ENCODE measurements around the gene HSFX4.
"Not testable (repeated sequence)": the region's sequence is repeated elsewhere in the genome, so short reads cannot be mapped to it uniquely, and the experiment has no call there.

HSFX4 gene

GRCh38 chrX:149929400-149929799, at the start of gene HSFX4:
HSFX4 (plus strand) TSS chrX:149929573; CDS start chrX:149929645, 72 bp downstream.
- not testable (repeated sequence) for DNase-seq

DNA sequence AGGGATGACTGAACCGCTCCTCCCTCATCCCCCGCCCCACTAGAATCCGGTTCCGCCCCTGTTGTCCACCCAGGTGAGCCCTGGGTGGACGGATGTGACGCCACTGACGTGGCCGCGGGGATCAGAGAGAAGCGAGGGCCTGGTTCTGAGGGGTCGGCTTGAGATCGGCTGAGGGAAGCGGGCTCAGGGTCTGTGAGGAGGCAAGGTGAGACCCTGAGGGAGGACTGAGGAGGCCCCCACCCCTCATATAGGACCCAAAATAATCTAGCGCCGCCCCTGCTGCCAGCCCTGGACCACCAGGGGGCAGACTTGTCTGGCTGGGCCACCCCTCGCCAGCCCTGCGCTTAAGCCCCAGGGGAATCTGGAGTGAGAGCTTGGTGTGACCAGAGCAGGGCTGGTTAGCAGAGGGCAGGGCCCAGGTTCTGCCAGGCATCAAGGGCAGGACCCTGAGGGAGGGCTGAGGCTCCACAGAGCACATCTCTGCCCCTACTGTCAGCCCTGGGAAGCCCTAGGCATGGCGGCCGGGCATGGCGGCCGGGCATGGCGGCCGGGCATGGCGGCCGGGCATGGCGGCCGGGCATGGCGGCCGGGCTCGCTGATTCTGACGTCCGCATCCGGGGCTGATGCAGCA, 48.2 kb upstream of the HSFX4 start, which contains the start of gene MAGEA8:
MAGEA8 (plus strand) TSS at position 103 of the 631 bp plus-strand sequence. CDS start 3,090 bp downstream, outside the sequence.
- DNase-seq, result no peak

DNA sequence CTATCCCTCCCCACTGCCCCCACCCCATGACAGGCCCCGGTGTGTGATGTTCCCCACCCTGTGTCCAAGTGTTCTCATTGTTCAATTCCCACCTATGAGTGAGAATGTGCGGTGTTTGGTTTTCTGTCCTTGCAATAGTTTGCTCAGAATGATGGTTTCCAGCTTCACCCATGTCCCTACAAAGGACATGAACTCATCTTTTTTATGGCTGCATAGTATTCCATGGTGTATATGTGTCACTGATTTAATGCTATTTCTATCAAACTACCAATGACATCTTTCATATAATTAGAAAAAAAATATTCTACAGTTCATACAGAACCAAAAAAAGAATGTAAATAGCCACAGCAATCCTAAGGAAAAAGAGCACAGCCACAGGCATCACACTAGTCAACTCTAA, 38.5 kb upstream of the HSFX4 start:
- DNase-seq, result not testable (repeated sequence)

- no peak for DNase-seq
These were observed 30.8 kb upstream of the HSFX4 start for GRCh38 chrX:149898554-149898953.

DNA sequence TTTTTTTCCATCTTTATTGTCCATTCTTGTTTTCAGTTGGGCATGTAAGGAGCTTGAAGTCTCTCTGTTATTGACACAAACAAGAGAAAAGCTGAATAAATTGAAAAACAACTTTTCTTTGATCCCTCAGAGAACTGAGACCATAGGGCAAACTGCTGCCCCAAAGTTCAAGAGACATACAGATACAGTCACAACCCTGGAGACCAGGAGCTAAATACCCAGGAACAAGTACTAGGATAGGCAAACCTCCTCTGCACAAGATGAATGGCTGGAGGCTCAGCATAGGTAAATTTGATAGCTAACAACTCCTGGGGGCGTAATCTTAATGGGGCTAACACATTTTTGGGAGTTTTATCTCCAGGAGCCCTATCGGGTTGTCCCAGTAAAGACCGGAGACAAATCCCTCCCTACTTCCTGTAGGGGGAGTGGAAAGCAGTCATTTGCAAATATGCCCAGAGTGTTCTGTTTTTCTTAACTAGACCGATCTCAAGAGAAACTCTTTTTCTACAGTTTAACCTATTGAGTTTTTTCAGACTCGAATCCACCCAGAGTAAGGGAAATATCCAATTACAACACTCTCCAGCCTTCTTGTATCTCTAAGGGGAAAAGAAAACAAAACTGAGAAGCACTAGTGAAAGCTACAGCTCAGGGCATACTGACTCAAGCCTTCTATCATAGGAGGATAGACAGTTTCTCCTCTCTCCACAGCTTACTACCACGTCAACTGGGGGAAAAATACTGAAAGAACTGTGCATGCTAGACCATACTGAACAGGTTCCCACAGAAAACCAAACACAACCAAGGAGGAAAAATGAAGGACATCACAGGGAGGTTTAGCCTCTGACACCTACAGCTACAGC, 25.3 kb upstream of the HSFX4 start:
- DNase-seq, result no peak

DNA sequence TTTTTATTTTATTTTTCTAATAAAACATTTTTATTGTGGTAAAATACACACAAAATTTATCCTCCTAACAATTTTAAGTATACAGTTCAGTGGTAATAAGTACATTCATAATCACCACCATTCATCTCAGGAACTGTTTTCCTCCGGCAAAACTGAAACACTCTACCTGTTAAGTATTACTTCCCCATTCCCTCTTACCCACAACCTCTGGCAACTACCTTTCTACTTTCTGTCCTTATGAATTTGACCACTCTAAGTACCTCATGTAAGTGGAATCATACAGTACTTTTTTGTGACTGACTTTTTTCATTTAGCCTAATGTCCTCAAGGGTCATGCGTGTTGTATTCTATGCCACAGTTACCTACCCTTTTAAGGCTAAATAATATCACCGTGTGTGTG, 21.1 kb upstream of the HSFX4 start:
- no peak for DNase-seq

DNA sequence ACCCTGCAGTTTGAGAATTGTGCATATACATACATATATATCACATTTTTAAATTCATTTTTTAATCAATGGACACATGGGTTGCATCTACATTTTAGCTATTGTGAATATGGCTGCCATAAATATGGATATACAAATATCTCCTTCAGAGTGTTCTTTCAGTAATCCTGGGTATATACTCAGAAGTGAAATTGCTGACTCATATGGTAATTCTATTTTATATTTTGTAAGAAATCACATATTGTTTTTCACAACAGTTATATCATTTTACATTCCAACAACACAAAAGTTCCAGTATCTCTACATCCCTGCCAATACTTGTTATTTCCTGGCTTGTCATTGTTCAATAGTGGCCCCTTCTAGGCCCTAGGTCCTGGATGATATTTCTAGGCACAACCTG, 20.6 kb upstream of the HSFX4 start:
- no peak for DNase-seq

GRCh38 chrX:149909324-149910177, 19.8 kb upstream of the HSFX4 start:
- no peak for DNase-seq

DNA sequence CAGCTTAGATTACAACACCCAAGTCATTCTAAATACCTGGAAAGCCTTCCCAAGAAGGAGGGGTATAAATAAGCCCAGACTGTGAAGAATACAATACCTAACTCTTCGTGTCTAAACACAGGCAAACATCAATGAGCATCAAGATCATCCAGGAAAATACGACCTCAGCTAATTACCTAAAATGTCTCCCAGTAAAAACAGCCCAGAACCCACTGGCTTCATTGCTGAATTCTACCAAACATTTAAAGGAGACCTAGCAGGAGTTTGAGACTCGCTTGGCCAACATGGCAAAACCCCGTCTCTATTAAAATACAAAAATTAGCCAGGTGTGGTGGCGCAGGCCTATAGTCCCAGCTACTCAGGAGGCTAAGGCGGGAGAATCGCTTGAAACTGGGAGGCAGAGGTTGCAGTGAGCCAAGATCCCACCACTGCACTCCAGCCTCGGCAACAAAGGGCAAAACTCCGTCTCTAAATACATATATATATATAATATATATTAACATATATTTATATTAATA, 19.1 kb upstream of the HSFX4 start:
- no peak for DNase-seq

- DNase-seq, result no peak
These were observed 12.5 kb upstream of the HSFX4 start for GRCh38 chrX:149916745-149917392.

DNA sequence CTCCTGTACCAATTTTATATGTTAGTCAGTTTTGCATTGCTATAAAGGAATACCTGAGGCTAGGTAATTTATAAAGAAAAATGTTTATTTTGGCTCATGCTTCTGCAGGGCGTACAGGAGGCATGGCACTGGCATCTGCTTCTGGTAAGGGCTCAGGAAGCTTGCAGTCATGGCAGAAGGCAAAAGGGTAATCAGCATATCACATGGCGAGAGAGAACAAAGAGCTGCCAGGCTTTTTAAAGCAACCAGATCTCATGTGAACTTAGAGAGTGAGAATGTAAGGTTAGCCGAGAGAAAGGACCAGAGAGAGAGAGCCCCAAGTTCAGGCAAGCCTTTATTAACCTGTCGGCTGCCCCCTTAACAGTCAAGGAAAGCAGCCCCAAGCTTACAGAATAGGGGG, 5.5 kb upstream of the HSFX4 start:
- not testable (repeated sequence) for DNase-seq

- DNase-seq, result not testable (repeated sequence)
These were observed 4.9 kb upstream of the HSFX4 start for GRCh38 chrX:149924434-149924833.

- not testable (repeated sequence) for DNase-seq
These were observed 2.0 kb upstream of the HSFX4 start for GRCh38 chrX:149927245-149927963.

DNA sequence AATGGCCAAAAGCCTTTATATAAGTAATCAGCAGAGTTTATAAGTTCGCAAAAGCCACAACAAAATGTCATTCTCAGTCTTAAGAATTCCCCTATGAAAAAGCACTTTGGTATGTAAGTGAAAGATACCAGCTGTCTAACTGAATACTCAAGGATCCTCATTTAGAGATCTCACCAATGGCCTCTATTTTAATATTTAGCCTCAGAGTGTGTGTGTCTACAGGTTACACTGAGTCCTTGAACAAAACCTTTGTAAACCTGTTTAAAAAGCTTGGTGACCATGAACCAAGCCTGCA, 1.5 kb upstream of the HSFX4 start:
- not testable (repeated sequence) for DNase-seq

GRCh38 chrX:149928635-149929034, 738 bp upstream of the HSFX4 start:
- not testable (repeated sequence) for DNase-seq

DNA sequence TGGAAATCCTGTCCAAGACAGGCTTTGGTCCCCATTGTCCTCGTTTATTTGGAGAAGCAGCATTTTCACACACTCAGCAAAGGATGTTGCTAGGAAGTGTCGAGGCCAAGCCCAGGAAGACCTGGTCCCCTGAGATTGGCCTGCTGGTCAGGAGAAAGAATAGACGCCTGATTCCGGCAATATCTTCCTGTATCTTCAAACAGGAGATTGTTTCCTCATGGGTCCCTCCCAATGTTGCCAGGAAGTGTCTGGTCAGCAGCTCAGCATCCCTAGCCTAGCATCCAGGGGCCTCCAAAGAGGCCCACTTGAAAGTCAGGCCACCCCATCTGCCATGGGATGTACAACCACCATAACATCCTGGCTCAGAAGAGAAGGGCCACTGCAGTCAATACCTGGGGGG, 2.0 kb downstream of the HSFX4 start:
- not testable (repeated sequence) for DNase-seq

DNA sequence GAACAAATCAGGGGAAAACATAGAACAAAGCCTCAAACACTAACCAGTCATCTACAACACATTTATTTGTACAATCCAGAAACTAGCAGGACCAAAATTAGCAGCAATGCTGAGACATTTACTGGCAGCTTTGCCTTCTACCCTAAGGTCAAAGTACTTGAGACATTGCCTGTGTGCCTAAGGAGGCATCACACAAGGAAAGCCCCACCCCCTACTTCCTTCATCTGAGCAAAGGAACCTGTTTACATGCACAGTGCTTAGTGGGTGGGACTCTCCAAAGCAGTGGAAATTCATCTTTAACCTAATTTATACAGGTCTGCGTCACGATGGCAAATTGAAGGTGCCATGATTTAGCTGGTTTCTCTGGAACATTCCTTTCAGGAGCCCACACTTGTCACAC, 2.8 kb downstream of the HSFX4 start:
- DNase-seq, result not testable (repeated sequence)

DNA sequence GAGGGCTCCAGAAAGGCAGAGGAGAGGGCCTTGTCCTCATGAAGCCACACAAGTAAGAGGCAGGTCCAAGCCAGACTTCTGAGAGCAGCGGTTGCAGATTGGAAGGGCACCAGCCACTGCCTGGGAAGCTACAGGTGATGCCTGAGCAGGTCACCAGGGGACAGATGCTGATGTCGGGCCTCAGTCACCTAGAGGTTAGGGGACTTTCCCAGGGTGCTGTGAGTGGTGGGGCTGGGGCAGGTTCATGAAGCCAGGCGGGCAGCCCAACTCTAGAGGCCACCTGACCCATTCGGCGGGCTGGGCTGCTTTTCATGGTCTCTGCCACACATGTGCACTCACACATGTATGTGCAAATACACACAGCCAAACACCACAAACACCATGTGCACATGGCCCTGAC, 3.6 kb downstream of the HSFX4 start:
- DNase-seq, result not testable (repeated sequence)

DNA sequence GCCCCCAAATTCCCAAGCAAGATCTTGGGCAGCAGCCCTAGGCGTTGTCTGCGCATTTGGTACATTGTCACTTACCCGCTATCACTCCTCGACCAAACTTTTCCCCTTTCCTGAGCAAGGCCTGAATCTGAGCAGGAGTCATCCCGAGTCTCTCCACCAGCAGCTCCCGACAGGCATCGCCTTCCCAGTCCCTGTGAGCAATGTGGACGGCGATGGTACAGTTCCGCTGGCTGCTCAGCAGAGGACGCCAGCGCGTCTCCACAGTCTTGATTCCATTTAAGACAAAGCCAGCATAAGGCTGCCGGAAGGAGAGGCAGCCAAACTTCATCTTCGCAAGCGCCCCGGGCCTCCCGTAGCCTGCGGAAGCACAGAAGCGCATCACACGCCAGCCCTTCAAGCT, 4.2 kb downstream of the HSFX4 start:
- not testable (repeated sequence) for DNase-seq

GRCh38 chrX:149937328-149937727, 8.0 kb downstream of the HSFX4 start:
- not testable (repeated sequence) for DNase-seq

DNA sequence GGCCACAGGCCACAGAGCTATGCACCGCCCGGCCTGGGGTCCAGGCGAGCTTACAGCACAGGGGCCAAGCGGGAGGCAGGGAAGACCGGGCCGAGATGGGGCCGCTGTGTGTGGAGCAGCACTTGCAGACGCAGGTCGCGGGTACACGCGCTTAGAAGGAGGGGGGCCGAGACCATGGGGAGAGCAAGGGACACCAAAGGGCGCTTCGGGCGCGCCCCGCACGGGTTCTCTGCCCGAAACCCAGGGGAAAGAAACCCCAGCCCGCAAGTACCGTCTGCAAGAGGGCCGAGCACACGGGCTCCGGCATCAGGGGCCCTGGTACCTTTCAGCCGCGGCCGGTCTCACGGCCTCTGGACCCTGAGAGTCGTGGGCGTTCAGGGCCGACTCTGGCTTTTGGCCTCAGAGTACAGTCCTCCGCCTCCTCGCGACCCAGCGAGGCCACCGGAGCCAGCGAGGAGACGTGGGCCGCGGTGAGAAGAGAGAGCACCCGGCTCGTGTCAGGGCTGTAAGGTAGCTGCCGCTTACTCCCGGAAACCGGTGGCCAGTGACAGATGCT, 8.6 kb downstream of the HSFX4 start:
- no peak for DNase-seq

Data from stimulated activated CD4-positive, alpha-beta T cell treated with anti-CD3 and anti-CD28 coated beads, Interleukin-4, amount 100 ng/mL, for 24 hours (primary cell).